H1 (cell line): Measurements from ENCODE around the gene CANX. TPM values are rescaled to one million over a fixed set of nuclear protein-coding genes. Genes with fewer than 3 reads are reported as not detected.

Experiments
- CTCF ChIA-PET: fragments of 300-600 bp; sonication (Branson Sonifier 250); formaldehyde crosslinking; loops from one replicate; lab custom pipeline; 2021; ENCODE audit not compliant: partially characterized antibody; lab: Charles Lee
- POLR2A ChIA-PET: fragments of 300-600 bp; sonication (Branson Sonifier 250); formaldehyde crosslinking; loops from one replicate; lab custom pipeline; 2021; ENCODE audit warnings: inconsistent platforms; ENCODE audit not compliant: partially characterized antibody; lab: Charles Lee
- DNase-seq, 2 experiments: peaks; one replicate each; pipeline versions ENCODE4 v3.0.0 to v3.0.0-alpha.2; 2010 to 2022; ENCODE audit warnings: low spot score in 2 of 2, low read depth in 1 of 2, mixed read lengths in 1 of 2
- FAIRE-seq: peaks from 2 replicates; lab custom pipeline; 2011; peaks lifted over from hg19 to GRCh38; lab: Jason Lieb, UNC
- H2AFZ ChIP-seq: 2 replicates; pipeline ENCODE4 v1.8.1; 2012; ENCODE audit warnings: low read length, inconsistent platforms
- H2AK5ac ChIP-seq: 2 replicates; pipeline ENCODE4 v1.6.1; 2013; ENCODE audit warnings: low read depth, low read length
- H2BK120ac ChIP-seq: replicated peaks from 2 replicates; pipeline ENCODE3; 2013; ENCODE audit warnings: low read depth, low read length, inconsistent platforms
- H2BK12ac ChIP-seq: 2 replicates; pipeline ENCODE4 v1.6.1; 2013; ENCODE audit warnings: low read depth, low read length
- H2BK15ac ChIP-seq: 2 replicates; pipeline ENCODE4 v1.6.1; 2013; ENCODE audit warnings: low read length
- H2BK20ac ChIP-seq: 2 replicates; pipeline ENCODE4 v1.6.1; 2013; ENCODE audit warnings: low read length
- H2BK5ac ChIP-seq: 2 replicates; pipeline ENCODE4 v1.6.1; 2013; ENCODE audit warnings: low read depth, low read length
- H3K14ac ChIP-seq: 2 replicates; pipeline ENCODE4 v1.6.1; 2013; ENCODE audit warnings: inconsistent platforms; ENCODE audit not compliant: insufficient read length
- H3K18ac ChIP-seq: 2 replicates; pipeline ENCODE4 v1.6.1; 2013; ENCODE audit warnings: low read length; ENCODE audit errors: extremely low read depth
- H3K23ac ChIP-seq: 2 replicates; pipeline ENCODE4 v1.6.1; 2013; ENCODE audit warnings: inconsistent platforms; ENCODE audit not compliant: insufficient read length
- H3K23me2 ChIP-seq: 2 replicates; pipeline ENCODE4 v1.6.1; 2013; ENCODE audit warnings: low read depth, low read length
- H3K27ac ChIP-seq: 2 replicates; pipeline ENCODE4 v1.6.1; 2011; ENCODE audit warnings: low read depth, low read length, inconsistent platforms
- H3K27me3 ChIP-seq, 4 experiments: replicated peaks in 1 of 4; 1 replicate in 1 of 4; 2 replicates in 3 of 4; pipeline versions ENCODE4 v1.6.1 to v1.8.1; 2011 to 2013; ENCODE audit warnings: low read length in 3 of 4, mild to moderate bottlenecking in 3 of 4, inconsistent platforms in 2 of 4, mixed read lengths in 2 of 4, moderate library complexity in 1 of 4; ENCODE audit not compliant: control insufficient read depth in 3 of 4, insufficient read depth in 3 of 4; ENCODE audit errors: extremely low read depth in 1 of 4
- H3K36me3 ChIP-seq, 4 experiments: 2 replicates each; pipeline versions ENCODE4 v1.6.1 to v1.8.1; 2011 to 2013; ENCODE audit warnings: mild to moderate bottlenecking in 4 of 4, low read length in 3 of 4, moderate library complexity in 2 of 4, control low read depth in 1 of 4, inconsistent platforms in 1 of 4; ENCODE audit not compliant: insufficient read depth in 4 of 4, control insufficient read depth in 2 of 4
- H3K4ac ChIP-seq: replicated peaks from 2 replicates; pipeline ENCODE3; 2013; ENCODE audit warnings: low read length, low read depth, mixed read lengths, inconsistent platforms; ENCODE audit not compliant: insufficient read length
- H3K4me1 ChIP-seq, 4 experiments: replicated peaks in 1 of 4; 1 replicate in 1 of 4; 2 replicates in 3 of 4; pipeline versions ENCODE4 v1.6.1 to v1.8.1; 2011 to 2013; ENCODE audit warnings: low read length in 3 of 4, inconsistent platforms in 2 of 4, mixed read lengths in 1 of 4; ENCODE audit not compliant: insufficient read depth in 4 of 4, control insufficient read depth in 3 of 4
- H3K4me2 ChIP-seq, 2 experiments: 2 replicates each; pipeline versions ENCODE4 v1.6.1 to v1.8.1; 2011 to 2013; ENCODE audit warnings: low read depth in 2 of 2, low read length in 2 of 2, control low read depth in 1 of 2, inconsistent platforms in 1 of 2, mild to moderate bottlenecking in 1 of 2; ENCODE audit not compliant: insufficient read depth in 1 of 2
- H3K4me3 ChIP-seq, 4 experiments: fragments of 200-600, 300-600 bp in 1 of 4; sonication (generic), shearing (Covaris generic), sonication (Bioruptor Twin) in 1 of 4; 2 replicates each; pipeline versions ENCODE4 v1.5.1 to v1.8.1; 2011 to 2016; ENCODE audit warnings: low read length in 4 of 4, low read depth in 3 of 4, control low read depth in 2 of 4, inconsistent platforms in 2 of 4, mild to moderate bottlenecking in 2 of 4, mixed read lengths in 1 of 4, moderate library complexity in 1 of 4; ENCODE audit not compliant: insufficient read depth in 2 of 4; ENCODE audit errors: extremely low read depth in 1 of 4
- H3K56ac ChIP-seq: replicated peaks from 2 replicates; pipeline ENCODE3; 2013; ENCODE audit warnings: low read depth, mild to moderate bottlenecking, mixed read lengths, low read length, inconsistent platforms; ENCODE audit not compliant: insufficient read length
- H3K79me1 ChIP-seq: 2 replicates; pipeline ENCODE4 v1.6.1; 2013; ENCODE audit warnings: low read depth, low read length, control low read depth
- H3K79me2 ChIP-seq, 2 experiments: 2 replicates each; pipeline versions ENCODE4 v1.6.1 to v1.8.1; 2012 to 2013; ENCODE audit warnings: low read length in 2 of 2, mild to moderate bottlenecking in 2 of 2, inconsistent platforms in 1 of 2; ENCODE audit not compliant: insufficient read depth in 2 of 2, control insufficient read depth in 1 of 2
- H3K9ac ChIP-seq, 4 experiments: replicated peaks in 1 of 4; 1 replicate in 1 of 4; 2 replicates in 3 of 4; pipeline versions ENCODE4 v1.6.1 to v1.8.1; 2011 to 2013; ENCODE audit warnings: low read depth in 3 of 4, low read length in 3 of 4, control low read depth in 2 of 4, mild to moderate bottlenecking in 2 of 4, moderate library complexity in 2 of 4, inconsistent platforms in 1 of 4; ENCODE audit errors: extremely low read depth in 1 of 4
- H3K9me3 ChIP-seq, 2 experiments: 2 replicates each; pipeline versions ENCODE4 v1.6.1 to v1.8.1; 2012 to 2013; ENCODE audit warnings: mild to moderate bottlenecking in 2 of 2, moderate library complexity in 2 of 2, control low read depth in 1 of 2, inconsistent platforms in 1 of 2, low read depth in 1 of 2, low read length in 1 of 2, mixed read lengths in 1 of 2; ENCODE audit not compliant: insufficient read depth in 2 of 2
- H4K20me1 ChIP-seq, 2 experiments: replicated peaks in 1 of 2; 2 replicates each; pipeline versions ENCODE3 to v1.8.1; 2011 to 2013; ENCODE audit warnings: inconsistent platforms in 2 of 2, low read length in 2 of 2, mild to moderate bottlenecking in 1 of 2; ENCODE audit not compliant: insufficient read depth in 2 of 2, control insufficient read depth in 1 of 2
- H4K5ac ChIP-seq: 2 replicates; pipeline ENCODE4 v1.6.1; 2013; ENCODE audit warnings: low read length, low read depth, mixed read lengths, inconsistent platforms; ENCODE audit not compliant: insufficient read length
- H4K8ac ChIP-seq: 2 replicates; pipeline ENCODE4 v1.8.0; 2013; ENCODE audit warnings: mild to moderate bottlenecking, moderate library complexity, low read length, inconsistent platforms; ENCODE audit not compliant: insufficient read depth; ENCODE audit errors: extremely low read depth
- H4K91ac ChIP-seq: replicated peaks from 2 replicates; pipeline ENCODE3; 2013; ENCODE audit warnings: low read length, mixed read lengths, inconsistent platforms; ENCODE audit not compliant: insufficient read length
- BRCA1 ChIP-seq: IDR thresholded peaks from 2 replicates; pipeline ENCODE4 v1.6.1; 2012; ENCODE audit warnings: low read depth, low read length, improper control_type of control experiment
- CBX5 ChIP-seq: fragments of 300-800, 300-1000 bp; sonication (generic); IDR thresholded peaks from 2 replicates; pipeline ENCODE4 v1.7.1; 2016; ENCODE audit warnings: antibody characterized with exemption, low read length, low read depth
- CREB1 ChIP-seq: IDR thresholded peaks from 2 replicates; pipeline ENCODE4 v1.6.1; 2012; ENCODE audit warnings: inconsistent platforms
- GTF2F1 ChIP-seq: IDR thresholded peaks from 2 replicates; pipeline ENCODE4 v1.6.1; 2012; ENCODE audit warnings: low read depth, low read length, improper control_type of control experiment, borderline replicate concordance
- HDAC2 ChIP-seq, 2 experiments: fragments of 300-600 bp in 1 of 2; sonication (generic) in 1 of 2; IDR thresholded peaks; 2 replicates each; pipeline ENCODE4 v1.6.1; 2011 to 2012; ENCODE audit warnings: low read depth in 2 of 2, low read length in 2 of 2, mild to moderate bottlenecking in 2 of 2, moderate library complexity in 2 of 2, borderline replicate concordance in 1 of 2, inconsistent platforms in 1 of 2
- KDM4A ChIP-seq: IDR thresholded peaks from one replicate; pipeline ENCODE4 v1.7.1; 2012; ENCODE audit warnings: low read depth, mild to moderate bottlenecking, moderate library complexity, low read length, inconsistent platforms; ENCODE audit not compliant: severe bottlenecking
- NANOG ChIP-seq: IDR thresholded peaks from 2 replicates; pipeline ENCODE4 v1.6.1; 2011; ENCODE audit warnings: low read length, low read depth, mild to moderate bottlenecking, inconsistent platforms; ENCODE audit not compliant: insufficient read depth, poor library complexity, severe bottlenecking
- POLR2AphosphoS5 ChIP-seq: IDR thresholded peaks from 2 replicates; pipeline ENCODE4 v1.6.1; 2011; ENCODE audit warnings: low read depth, low read length
- RBBP5 ChIP-seq: IDR thresholded peaks from 2 replicates; pipeline ENCODE4 v1.7.1; 2012; ENCODE audit warnings: low read depth, mild to moderate bottlenecking, inconsistent platforms, low read length, moderate library complexity, borderline replicate concordance
- RXRA ChIP-seq: IDR thresholded peaks from 2 replicates; pipeline ENCODE4 v1.6.1; 2011; ENCODE audit warnings: low read depth, mild to moderate bottlenecking, low read length, moderate library complexity; ENCODE audit not compliant: insufficient read depth
- TAF1 ChIP-seq: IDR thresholded peaks from 2 replicates; pipeline ENCODE4 v1.6.1; 2011; ENCODE audit warnings: mild to moderate bottlenecking, low read depth, low read length
- TCF12 ChIP-seq: IDR thresholded peaks from 2 replicates; pipeline ENCODE4 v1.6.1; 2011; ENCODE audit warnings: low read depth, mild to moderate bottlenecking, low read length
- TEAD4 ChIP-seq: IDR thresholded peaks from 2 replicates; pipeline ENCODE4 v1.6.1; 2012; ENCODE audit warnings: low read depth, low read length, inconsistent platforms, mixed read lengths
- WGBS, 2 experiments: shearing (Covaris generic) in 1 of 2; methylation state at CpG; one replicate each; pipeline versions ENCODE4 v1.1.6 to v1.1.7; 2013 to 2015; ENCODE audit warnings: low lambda C conversion rate in 2 of 2, mixed read lengths in 2 of 2, inconsistent platforms in 1 of 2, low coverage in 1 of 2, missing lambda C conversion rate in 1 of 2; ENCODE audit not compliant: insufficient replicate concordance in 2 of 2, insufficient coverage in 1 of 2, insufficient read length in 1 of 2; ENCODE audit errors: extremely low coverage in 1 of 2, missing lambda C conversion rate in 1 of 2; 5-methylcytosine and 5-hydroxymethylcytosine counted together
- polyA plus RNA-seq, 7 experiments: library from polyadenylated mRNA; depleted of rRNA in 3 of 7; stranded (reverse) in 5 of 7; unstranded in 2 of 7; fragments of >200 nt in 5 of 7; fragments of 200-250 nt in 2 of 7; gene quantifications; 1 replicate in 5 of 7; 2 replicates in 1 of 7; 4 replicates in 1 of 7; pipeline versions ENCODE4 v1.2.1 to v1.2.3, GENCODE V29; 2011 to 2013; ENCODE audit warnings: missing spikeins in 2 of 7, mixed read lengths in 2 of 7
- total RNA-seq: library from RNA; stranded (reverse); fragmentation: NEBNext Ultra II Directional; extraction: Animal tissue kit (Norgen Biotek cat#: 25700); gene quantifications from 2 replicates; pipeline ENCODE4 v1.2.1, GENCODE V29; 2021

The CANX gene
- total and polyA plus RNA-seq, 2 of the 8 experiments (the other 6 are each of a cell fraction or from before 2014, with no cell fraction given) = 136 to 691 TPM

GRCh38 chr5:179732412-179732917 is 33.7 kb downstream of the CANX start, which contains the start of gene MAML1:
TSS of gene MAML1 (plus strand) at chr5:179732822. CDS start at chr5:179733113, 291 bp downstream.
- peak within 1 kb of the TSS; percentile 97 for H4K8ac ChIP-seq
- FAIRE-seq = no peak
- TF ChIP-seq POLR2AphosphoS5 (peak; percentile 45; the same call in 1 of the 2 replicates), RXRA (no peak), TEAD4 (peak; percentile 48; the same call in 1 of the 2 replicates), NANOG (peak; percentile 5), TAF1 (peak; percentile 98), CBX5 (no peak), GTF2F1 (no peak), RBBP5 (no peak), BRCA1 (no peak), HDAC2 (IDR thresholded peaks at IDR 0.05; ENCODE audit: borderline replicate concordance in 1 of 2, low read depth in 2 of 2, low read length in 2 of 2) (no peak), KDM4A (no peak), TCF12 (0 out of 2 replicates have a peak, but pooled peaks have one; percentile 4), CREB1 (peak; percentile 82)

More at GRCh38 chr5:179732412-179732917, 33.7 kb downstream of the CANX start, which contains the start of gene MAML1:
- H2AFZ ChIP-seq = no peak within 1 kb of the TSS
- ChIA-PET POLR2A (interaction anchor here (0.7 to 7.4 kb wide), 27 partner anchors 9 to 119 kb away, joined by 3 to 60 read pairs (median 5); partner anchors contain the start of genes CANX and HNRNPH1), CTCF (interaction anchor here (0.6 to 2.0 kb wide), 4 partner anchors 45 to 142 kb away, joined by 3 to 5 read pairs (median 4); no protein-coding TSS in a partner anchor)
- peaks cover 2% of the 10 kb centered on the region for H3K79me1 ChIP-seq
- H4K5ac ChIP-seq = peak within 1 kb of the TSS; percentile 21
- H3K9ac ChIP-seq = peak within 1 kb of the TSS; percentile 90 to 100 (median 97)
- no peaks in the 10 kb centered on the region for H3K9me3 ChIP-seq
- H2BK5ac ChIP-seq = peak within 1 kb of the TSS; percentile 77; the same call in 1 of the 2 replicates
- H3K4ac ChIP-seq = no peak within 1 kb of the TSS
- peak within 1 kb of the TSS; percentile 26 for H2BK120ac ChIP-seq
- peaks cover 0 to 3% (median 3%) of the 10 kb centered on the region in 4 experiments; a peak in 3 of 7 replicates for H3K4me1 ChIP-seq
- peak within 1 kb of the TSS; percentile 64 to 80 (median 76) for H3K4me3 ChIP-seq
- H3K4me2 ChIP-seq = peak within 1 kb of the TSS; percentile 71 to 72
- peak within 1 kb of the TSS; percentile 85 for H3K27ac ChIP-seq
- H3K27me3 ChIP-seq = no peaks in the 10 kb centered on the region
- peaks cover 4% of the 10 kb centered on the region; the same call in 1 of the 2 replicates for H3K23me2 ChIP-seq
- peak within 1 kb of the TSS; percentile 35 for H4K91ac ChIP-seq
- H4K20me1 ChIP-seq = peaks cover 9 to 13% of the 10 kb centered on the region in 2 experiments
- no peak within 1 kb of the TSS for H2BK12ac ChIP-seq
- H3K36me3 ChIP-seq = peaks cover 20 to 37% (median 24%) of the 10 kb centered on the region in 4 experiments
- H3K56ac ChIP-seq = peak within 1 kb of the TSS; percentile 65
- DNase-seq = peak; percentile 99 to 100
- H3K14ac ChIP-seq = no peak within 1 kb of the TSS
- H2BK15ac ChIP-seq = no peak within 1 kb of the TSS
- H2AK5ac ChIP-seq = no peak within 1 kb of the TSS
- H2BK20ac ChIP-seq = no peak within 1 kb of the TSS
- 3% methylated on average over 41 of the region's 41 CpGs; no CpG with 5 or more reads in 1 of the 2 experiments for WGBS, 2 experiments
- H3K18ac ChIP-seq = peak within 1 kb of the TSS; percentile 95
- H3K79me2 ChIP-seq = peaks cover 25 to 45% of the 10 kb centered on the region in 2 experiments
- H3K23ac ChIP-seq = no peak within 1 kb of the TSS
